Activated T-helper 17 cell treated with anti-CD3 and anti-CD28 coated beads, Interleukin-2, amount 50 U/mL, for 72 hours (primary cell): ENCODE data around the gene GSAP. TPM values are rescaled to one million over a fixed set of nuclear protein-coding genes. Genes with fewer than 3 reads are reported as not detected.

ENCODE experiments used
- ATAC-seq: fragments of 150-1000 bp; cut with Tn5 transposase; replicated peaks from 2 replicates; pipeline ENCODE4 v1.10.0; 2021; ENCODE audit warnings: mild to moderate bottlenecking, moderate library complexity
- H3K27ac Mint-ChIP-seq: one replicate; pipeline ENCODE4 v1.8.0; 2022; ENCODE audit warnings: mixed read lengths
- H3K27me3 Mint-ChIP-seq: one replicate; pipeline ENCODE4 v1.8.0; 2022; ENCODE audit warnings: mixed read lengths
- H3K36me3 Mint-ChIP-seq: one replicate; pipeline ENCODE4 v1.8.0; 2022; ENCODE audit warnings: low read depth, mild to moderate bottlenecking, mixed read lengths
- H3K4me1 Mint-ChIP-seq: one replicate; pipeline ENCODE4 v1.8.0; 2022; ENCODE audit warnings: mixed read lengths
- H3K4me3 Mint-ChIP-seq: one replicate; pipeline ENCODE4 v1.8.0; 2022; ENCODE audit warnings: mild to moderate bottlenecking, mixed read lengths
- H3K9me3 Mint-ChIP-seq: one replicate; pipeline ENCODE4 v1.8.0; 2022; ENCODE audit warnings: mixed read lengths
- total RNA-seq, 2 donors: library from RNA; stranded (reverse); gene quantifications; one replicate each; pipeline ENCODE4 v1.2.3, GENCODE V29; 2022

Gene GSAP
- total RNA-seq, 2 donors from 2014 or later = 1.1 to 2.9 TPM

DNA sequence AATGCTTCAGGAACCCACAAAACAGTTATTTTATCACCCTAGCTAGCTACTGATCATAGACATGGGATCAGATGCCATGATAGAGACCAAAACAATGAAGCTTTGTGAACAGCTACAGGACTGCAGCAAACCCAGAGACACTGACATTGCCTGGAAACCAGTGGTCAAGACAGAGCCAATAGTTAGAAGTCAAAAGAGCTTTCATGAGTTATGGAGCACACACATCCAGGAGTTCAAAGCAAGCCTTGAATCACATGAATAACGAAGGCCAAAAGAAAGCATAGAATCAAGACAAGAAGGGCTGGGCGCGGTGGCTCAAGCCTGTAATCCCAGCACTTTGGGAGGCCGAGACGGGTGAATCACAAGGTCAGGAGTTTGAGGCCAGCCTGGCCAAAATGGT lies 34.5 kb upstream of the GSAP start:
- peaks cover 3% of the 10 kb centered on the region for H3K9me3 Mint-ChIP-seq
- H3K27ac Mint-ChIP-seq = no peak overlapping the region
- H3K27me3 Mint-ChIP-seq = no peaks in the 10 kb centered on the region
- peaks cover 10% of the 10 kb centered on the region for H3K4me1 Mint-ChIP-seq
- H3K4me3 Mint-ChIP-seq = no peak overlapping the region
- H3K36me3 Mint-ChIP-seq = no peaks in the 10 kb centered on the region
- ATAC-seq = no peak

DNA sequence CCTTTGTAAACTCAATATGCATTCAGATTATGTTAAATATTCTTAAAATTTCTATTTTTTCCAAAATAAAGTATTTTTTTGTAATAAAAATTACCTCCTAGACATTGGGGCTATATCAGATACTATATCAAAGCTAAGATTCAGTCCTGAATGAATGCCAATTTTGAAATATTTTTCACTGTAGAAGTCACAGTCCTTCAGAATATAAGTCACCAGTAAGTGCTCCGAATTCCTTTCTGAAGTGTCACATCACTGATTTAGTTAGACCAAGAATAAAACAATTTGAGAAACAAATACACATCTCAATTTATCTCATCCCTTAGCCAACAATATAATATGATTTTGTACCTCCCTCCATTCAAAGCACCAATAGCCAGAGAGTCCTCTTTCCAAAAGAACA lies 33.9 kb upstream of the GSAP start:
- Mint-ChIP-seq H3K36me3 (no peaks in the 10 kb centered on the region), H3K4me1 (peaks cover 10% of the 10 kb centered on the region), H3K27ac (no peak overlapping the region), H3K9me3 (peaks cover 2% of the 10 kb centered on the region), H3K4me3 (no peak overlapping the region), H3K27me3 (no peaks in the 10 kb centered on the region)
- ATAC-seq = no peak

DNA sequence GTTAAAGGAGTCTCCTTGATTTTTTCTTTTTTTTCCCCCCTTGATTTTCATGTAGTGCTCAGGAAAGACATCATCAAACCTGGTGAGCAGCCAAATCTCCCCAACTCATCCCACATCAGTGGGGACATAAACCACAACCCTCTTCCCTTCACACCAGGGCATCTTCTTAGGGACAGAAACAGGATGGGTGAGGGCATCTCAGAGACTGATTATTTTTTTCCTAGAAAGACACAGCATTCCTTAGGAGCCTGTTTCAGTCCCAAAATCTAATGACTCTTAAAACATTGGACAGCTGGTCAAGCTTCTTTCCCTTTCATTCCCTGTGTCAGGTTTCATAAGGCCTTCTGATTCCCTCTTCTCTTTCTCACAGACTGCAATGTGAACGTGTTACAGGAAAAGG lies 31.5 kb upstream of the GSAP start:
- H3K9me3 Mint-ChIP-seq = no peaks in the 10 kb centered on the region
- peaks cover 10% of the 10 kb centered on the region for H3K4me1 Mint-ChIP-seq
- H3K36me3 Mint-ChIP-seq = no peaks in the 10 kb centered on the region
- no peak overlapping the region for H3K4me3 Mint-ChIP-seq
- no peaks in the 10 kb centered on the region for H3K27me3 Mint-ChIP-seq
- H3K27ac Mint-ChIP-seq = no peak overlapping the region
- no peak for ATAC-seq

DNA sequence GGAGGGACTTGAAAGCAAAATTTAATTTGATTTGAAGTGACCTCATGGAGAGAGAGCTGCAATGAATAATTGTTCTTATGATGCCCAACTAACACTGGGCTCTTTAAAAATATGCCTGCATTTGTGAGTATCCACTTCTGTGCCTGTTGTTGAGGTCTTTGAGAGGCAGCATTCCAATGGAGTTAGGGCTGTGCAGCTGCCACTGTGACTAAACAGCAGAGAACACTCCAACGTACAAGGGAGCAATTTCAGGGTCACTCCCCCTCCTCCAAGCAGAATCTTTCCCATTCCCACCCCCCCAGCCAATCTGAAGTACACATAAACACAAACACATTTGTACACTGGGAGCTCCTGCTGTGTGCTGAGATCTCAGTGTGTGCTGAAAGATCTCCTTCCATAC lies 28.0 kb upstream of the GSAP start:
- H3K4me3 Mint-ChIP-seq = no peak overlapping the region
- H3K27ac Mint-ChIP-seq = no peak overlapping the region
- no peaks in the 10 kb centered on the region for H3K27me3 Mint-ChIP-seq
- no peak for ATAC-seq
- H3K36me3 Mint-ChIP-seq = no peaks in the 10 kb centered on the region
- no peaks in the 10 kb centered on the region for H3K9me3 Mint-ChIP-seq
- H3K4me1 Mint-ChIP-seq = peaks cover 5% of the 10 kb centered on the region

DNA sequence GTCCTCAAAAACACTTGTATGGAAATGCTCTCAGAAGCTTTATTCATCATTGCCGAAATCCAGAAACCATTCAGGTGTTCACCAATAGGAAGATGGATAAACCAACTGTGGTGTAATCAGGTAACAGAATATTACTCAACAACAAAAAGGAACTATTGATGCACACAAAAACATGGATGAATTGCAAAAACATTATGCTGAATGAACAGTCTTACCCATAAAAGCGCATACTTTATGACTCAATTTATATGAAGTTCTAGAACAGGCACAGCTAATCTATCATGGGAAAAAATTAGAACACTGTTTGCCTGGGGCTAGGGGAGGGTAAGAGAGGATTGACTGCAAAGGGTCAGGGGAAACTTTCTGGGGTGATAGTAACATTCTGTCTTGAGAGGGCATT lies 26.9 kb upstream of the GSAP start:
- Mint-ChIP-seq H3K27ac (no peak overlapping the region), H3K4me1 (peaks cover 5% of the 10 kb centered on the region), H3K27me3 (no peaks in the 10 kb centered on the region), H3K4me3 (no peak overlapping the region), H3K36me3 (no peaks in the 10 kb centered on the region), H3K9me3 (no peaks in the 10 kb centered on the region)
- no peak for ATAC-seq

DNA sequence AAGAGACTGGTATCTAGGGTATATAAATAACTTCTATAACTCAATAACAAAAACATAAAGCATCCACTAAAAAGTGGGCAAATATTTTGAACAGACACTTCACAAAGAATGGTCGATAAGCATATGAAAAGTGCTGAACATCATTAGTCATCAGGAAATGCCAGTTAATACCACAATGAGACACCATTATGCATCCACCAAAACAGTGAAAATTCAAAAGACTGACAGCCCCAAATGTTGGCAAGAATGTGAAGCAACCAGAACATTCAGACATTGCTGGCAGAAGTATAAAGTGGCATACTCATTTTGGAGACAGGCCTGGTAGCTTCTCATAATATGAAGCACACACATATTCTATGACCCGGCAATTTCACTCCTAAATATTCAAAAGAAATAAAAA lies 26.5 kb upstream of the GSAP start:
- H3K9me3 Mint-ChIP-seq = no peaks in the 10 kb centered on the region
- no peak for ATAC-seq

DNA sequence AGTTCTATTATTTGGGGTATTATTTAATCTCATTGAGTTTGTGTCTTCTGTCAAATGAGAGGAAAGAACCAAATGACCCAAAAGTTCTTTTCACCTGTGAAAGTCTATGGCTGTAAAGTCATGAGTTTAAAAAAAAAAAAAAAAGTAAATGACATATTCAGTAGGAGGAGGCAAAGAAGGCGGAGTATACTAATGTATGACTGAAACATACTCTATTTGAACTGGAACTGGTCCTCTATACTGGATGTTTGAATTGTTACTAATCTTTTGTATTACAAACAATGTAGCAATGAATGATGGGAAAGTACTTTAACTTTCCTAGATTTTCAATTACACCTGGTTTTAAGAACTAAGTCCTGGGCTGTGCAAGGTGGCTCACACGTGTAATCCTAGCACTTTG lies 24.9 kb upstream of the GSAP start:
- no peaks in the 10 kb centered on the region for H3K27me3 Mint-ChIP-seq
- no peak overlapping the region for H3K4me3 Mint-ChIP-seq
- no peak overlapping the region for H3K27ac Mint-ChIP-seq

More for the DNA sequence above, 26.5 kb upstream of the GSAP start:
- Mint-ChIP-seq H3K27me3 (no peaks in the 10 kb centered on the region), H3K36me3 (no peaks in the 10 kb centered on the region), H3K4me1 (peaks cover 4% of the 10 kb centered on the region), H3K4me3 (no peak overlapping the region), H3K27ac (no peak overlapping the region)

DNA sequence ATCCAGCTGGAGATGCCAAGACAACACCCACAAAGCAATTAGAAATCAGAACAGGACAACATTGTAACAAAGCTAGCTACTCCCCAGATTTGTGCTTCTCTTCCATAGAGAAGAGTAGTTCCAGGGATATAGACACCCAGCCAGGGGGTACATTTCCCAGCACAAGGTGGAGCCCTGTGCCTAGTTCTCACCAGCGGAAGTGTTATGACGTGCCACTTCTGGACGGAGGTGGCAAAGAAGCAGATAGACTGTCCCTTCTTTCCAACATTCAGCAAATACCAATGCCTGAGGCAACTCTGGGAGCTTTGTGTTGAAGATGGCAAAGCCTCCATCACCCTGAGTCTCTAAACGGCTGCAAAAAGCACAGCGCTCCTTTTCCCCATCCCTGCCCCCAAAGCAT lies 23.4 kb upstream of the GSAP start:
- ATAC-seq = no peak
- H3K9me3 Mint-ChIP-seq = no peaks in the 10 kb centered on the region
- H3K4me3 Mint-ChIP-seq = no peak overlapping the region
- H3K4me1 Mint-ChIP-seq = no peaks in the 10 kb centered on the region
- H3K27me3 Mint-ChIP-seq = peaks cover 2% of the 10 kb centered on the region
- no peaks in the 10 kb centered on the region for H3K36me3 Mint-ChIP-seq
- H3K27ac Mint-ChIP-seq = no peak overlapping the region

More for the DNA sequence above, 24.9 kb upstream of the GSAP start:
- ATAC-seq = no peak
- H3K36me3 Mint-ChIP-seq = no peaks in the 10 kb centered on the region
- H3K4me1 Mint-ChIP-seq = no peaks in the 10 kb centered on the region
- no peaks in the 10 kb centered on the region for H3K9me3 Mint-ChIP-seq

DNA sequence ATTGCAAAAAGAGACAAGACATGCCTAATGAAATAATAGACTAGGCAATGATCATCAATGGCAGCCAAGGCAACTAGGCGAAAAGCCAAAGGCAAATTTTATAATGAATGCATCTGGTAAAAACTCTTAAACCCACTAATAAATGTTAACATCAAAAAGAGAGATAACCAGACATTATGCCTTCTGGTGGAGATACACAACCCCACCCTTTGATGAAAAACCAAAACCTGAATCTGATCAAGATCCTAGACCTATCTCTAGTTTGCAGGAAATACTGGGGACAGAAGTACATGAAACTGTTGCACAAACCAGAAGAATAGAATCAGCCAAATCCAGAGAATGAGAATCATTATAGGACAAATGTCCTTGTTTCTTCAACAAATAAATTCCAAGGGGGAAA lies 22.0 kb upstream of the GSAP start:
- Mint-ChIP-seq H3K36me3 (no peaks in the 10 kb centered on the region), H3K9me3 (no peaks in the 10 kb centered on the region), H3K4me3 (no peak overlapping the region), H3K27ac (no peak overlapping the region), H3K27me3 (peaks cover 7% of the 10 kb centered on the region), H3K4me1 (no peaks in the 10 kb centered on the region)
- ATAC-seq = no peak

DNA sequence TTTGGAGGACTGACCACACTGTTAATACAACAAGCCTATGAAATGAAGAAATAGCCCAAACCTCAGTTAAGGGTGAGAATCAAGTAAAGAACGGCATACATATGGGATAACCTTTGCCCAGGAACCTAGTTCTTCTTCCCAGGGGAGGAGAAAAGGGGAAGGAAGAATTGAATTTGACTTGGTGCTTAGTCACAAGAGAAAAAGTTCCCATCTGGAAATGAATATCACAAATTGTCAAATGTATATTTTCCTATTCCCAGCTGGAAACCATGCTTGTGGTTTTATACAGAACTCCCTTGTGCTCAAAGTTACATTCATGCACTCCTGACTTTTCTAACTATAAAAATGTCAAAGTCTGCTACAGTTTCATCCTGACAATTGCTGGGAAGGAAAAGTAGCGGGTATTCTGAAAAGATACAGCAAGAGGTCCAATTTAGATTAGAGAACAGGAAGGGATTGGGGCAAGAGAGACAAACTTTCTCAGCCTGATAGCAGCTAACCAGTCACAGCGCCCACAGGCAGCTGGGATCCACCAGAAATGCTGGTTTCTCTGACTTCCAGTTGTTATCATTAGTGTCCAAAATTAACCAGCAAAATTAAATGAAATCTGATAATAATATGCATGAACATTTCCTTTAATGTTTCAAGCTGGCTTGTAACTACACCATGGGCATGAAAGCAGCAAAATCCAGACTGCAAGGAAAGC lies 18.6 kb upstream of the GSAP start:
- Mint-ChIP-seq H3K9me3 (no peaks in the 10 kb centered on the region), H3K36me3 (no peaks in the 10 kb centered on the region), H3K27ac (no peak overlapping the region), H3K4me1 (no peaks in the 10 kb centered on the region), H3K27me3 (peaks cover 7% of the 10 kb centered on the region), H3K4me3 (no peak overlapping the region)
- ATAC-seq = no peak

DNA sequence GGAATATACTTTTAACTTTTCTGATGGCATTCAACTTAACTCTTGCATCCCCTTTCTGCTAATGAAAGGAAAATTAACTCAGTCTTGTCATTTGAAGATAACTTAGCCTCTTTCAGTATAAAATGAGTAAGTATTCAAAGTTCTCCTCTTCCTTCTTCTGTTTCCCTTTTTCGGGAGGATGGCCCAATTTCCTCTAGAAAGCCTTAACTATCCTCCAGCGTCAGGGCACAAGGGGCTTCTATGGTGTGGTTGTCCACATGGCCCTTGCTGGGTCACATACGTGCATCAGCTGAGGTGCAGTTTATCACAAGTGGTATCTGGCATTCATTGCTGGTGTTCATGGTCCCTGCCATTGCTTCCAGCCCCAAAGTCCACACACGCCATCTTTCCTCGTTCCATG lies 17.8 kb upstream of the GSAP start:
- peaks cover 7% of the 10 kb centered on the region for H3K27me3 Mint-ChIP-seq
- no peak overlapping the region for H3K27ac Mint-ChIP-seq
- no peaks in the 10 kb centered on the region for H3K36me3 Mint-ChIP-seq
- no peak overlapping the region for H3K4me3 Mint-ChIP-seq
- H3K4me1 Mint-ChIP-seq = peaks cover 7% of the 10 kb centered on the region
- no peak for ATAC-seq
- H3K9me3 Mint-ChIP-seq = no peaks in the 10 kb centered on the region

DNA sequence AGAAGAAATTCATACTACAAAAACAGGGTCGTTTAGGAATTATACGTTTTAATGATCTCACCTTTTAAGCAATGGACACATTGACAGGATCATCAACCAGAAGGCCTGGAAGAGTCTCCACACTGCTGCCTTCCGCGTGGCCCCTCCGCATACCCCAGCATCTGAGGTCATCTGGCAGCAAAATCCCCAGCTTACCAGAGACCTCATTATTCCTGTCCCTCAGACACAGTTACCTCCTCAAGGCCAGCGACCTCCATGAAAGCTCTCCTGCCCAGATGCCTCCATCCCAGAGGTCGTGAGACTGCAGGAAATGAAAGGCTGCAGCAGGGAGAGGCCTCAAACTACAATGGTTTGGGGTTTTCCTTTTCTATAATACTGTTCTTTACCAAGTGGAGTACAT lies 14.8 kb upstream of the GSAP start:
- Mint-ChIP-seq H3K27ac (no peak overlapping the region), H3K27me3 (peaks cover 7% of the 10 kb centered on the region), H3K4me1 (peaks cover 20% of the 10 kb centered on the region), H3K36me3 (no peaks in the 10 kb centered on the region), H3K4me3 (no peak overlapping the region), H3K9me3 (no peaks in the 10 kb centered on the region)
- ATAC-seq = no peak

DNA sequence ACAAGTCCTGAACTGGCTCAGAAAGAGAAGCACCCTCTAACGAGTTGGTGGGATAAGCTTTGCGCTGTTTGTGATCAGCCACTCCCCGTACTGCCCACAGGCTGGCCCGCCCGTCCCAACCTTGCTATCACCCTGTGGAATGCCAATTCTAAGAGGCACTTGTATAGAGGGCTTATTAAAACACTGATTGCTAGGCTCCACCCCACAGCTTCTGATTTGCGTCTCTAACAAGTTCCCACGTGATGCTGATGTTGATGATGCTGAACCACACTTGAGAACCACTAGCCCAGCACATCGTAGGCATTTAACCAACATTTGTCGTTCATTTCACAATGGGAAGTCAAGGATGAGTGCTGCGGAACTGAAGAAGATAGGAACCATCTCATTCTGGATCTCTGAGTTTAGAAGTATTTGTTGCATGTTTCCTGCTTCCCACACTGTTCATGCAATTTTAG lies 12.7 kb upstream of the GSAP start:
- Mint-ChIP-seq H3K4me3 (peak overlapping the region; percentile 49), H3K27ac (peak overlapping the region; percentile 58), H3K27me3 (no peaks in the 10 kb centered on the region), H3K4me1 (peaks cover 20% of the 10 kb centered on the region), H3K9me3 (no peaks in the 10 kb centered on the region), H3K36me3 (no peaks in the 10 kb centered on the region)
- ATAC-seq = no peak

DNA sequence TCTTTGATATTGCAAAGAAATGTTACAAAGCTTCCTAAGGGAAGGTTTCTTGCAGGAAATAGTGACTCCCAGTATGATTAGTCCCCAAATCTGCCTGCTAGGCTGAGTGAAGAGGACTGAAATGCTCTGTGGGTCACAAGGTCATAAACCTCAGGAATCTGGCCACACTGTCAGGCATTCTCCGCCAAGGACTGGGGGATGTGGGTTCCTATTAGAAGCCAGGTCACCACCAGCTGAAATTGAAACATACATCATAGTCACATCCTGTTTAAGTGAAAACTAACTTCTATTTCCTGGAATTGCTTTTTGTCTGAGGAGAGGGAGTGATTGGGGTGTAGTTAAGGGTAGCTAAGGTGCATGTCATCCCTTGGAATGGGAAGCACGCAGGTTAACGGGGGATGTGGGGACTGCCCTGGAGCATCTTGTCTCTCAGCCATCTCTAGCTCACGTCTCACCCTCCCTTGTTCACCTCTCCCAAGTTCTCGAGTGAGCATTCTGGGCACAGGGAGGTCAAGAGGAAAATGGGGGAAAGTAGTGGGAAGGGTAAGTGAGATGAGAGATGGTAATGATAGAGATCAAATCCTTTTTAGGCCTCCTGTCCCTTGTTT lies 12.0 kb upstream of the GSAP start:
- Mint-ChIP-seq H3K36me3 (no peaks in the 10 kb centered on the region), H3K27ac (peak overlapping the region; percentile 54), H3K27me3 (no peaks in the 10 kb centered on the region), H3K4me3 (peak overlapping the region; percentile 49), H3K9me3 (no peaks in the 10 kb centered on the region), H3K4me1 (peaks cover 20% of the 10 kb centered on the region)
- ATAC-seq = peak; percentile 92

DNA sequence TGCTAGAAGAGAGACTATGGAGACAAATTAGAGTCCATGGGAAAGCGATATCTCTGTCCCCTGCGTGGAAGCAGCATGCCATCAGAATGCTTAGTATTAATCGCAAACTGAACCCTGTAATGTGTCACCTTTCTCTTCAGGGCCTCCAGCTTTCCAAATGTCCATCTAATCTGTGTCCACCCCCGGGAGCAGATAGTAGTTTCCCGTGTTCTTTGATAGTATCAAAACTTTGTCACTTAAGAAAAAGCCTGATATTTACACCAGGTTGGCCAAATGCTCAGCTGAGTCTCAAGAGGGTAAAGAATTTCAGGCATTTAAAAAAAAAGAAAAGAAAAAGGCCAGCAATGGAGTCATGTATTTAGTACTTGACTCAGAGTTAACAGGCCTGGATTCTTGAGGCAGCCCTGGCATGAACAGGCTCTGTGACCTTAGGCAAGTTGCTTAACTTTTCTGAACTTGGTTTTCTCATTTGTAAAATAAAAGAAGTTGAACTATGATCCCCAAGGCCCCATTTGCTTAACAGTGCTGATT lies 10.4 kb upstream of the GSAP start:
- Mint-ChIP-seq H3K4me1 (peaks cover 20% of the 10 kb centered on the region), H3K4me3 (no peak overlapping the region), H3K36me3 (no peaks in the 10 kb centered on the region), H3K27me3 (peaks cover 7% of the 10 kb centered on the region), H3K27ac (no peak overlapping the region), H3K9me3 (no peaks in the 10 kb centered on the region)
- no peak for ATAC-seq
